Measurements from ENCODE around the gene SLC25A47.

Gene SLC25A47

DNA sequence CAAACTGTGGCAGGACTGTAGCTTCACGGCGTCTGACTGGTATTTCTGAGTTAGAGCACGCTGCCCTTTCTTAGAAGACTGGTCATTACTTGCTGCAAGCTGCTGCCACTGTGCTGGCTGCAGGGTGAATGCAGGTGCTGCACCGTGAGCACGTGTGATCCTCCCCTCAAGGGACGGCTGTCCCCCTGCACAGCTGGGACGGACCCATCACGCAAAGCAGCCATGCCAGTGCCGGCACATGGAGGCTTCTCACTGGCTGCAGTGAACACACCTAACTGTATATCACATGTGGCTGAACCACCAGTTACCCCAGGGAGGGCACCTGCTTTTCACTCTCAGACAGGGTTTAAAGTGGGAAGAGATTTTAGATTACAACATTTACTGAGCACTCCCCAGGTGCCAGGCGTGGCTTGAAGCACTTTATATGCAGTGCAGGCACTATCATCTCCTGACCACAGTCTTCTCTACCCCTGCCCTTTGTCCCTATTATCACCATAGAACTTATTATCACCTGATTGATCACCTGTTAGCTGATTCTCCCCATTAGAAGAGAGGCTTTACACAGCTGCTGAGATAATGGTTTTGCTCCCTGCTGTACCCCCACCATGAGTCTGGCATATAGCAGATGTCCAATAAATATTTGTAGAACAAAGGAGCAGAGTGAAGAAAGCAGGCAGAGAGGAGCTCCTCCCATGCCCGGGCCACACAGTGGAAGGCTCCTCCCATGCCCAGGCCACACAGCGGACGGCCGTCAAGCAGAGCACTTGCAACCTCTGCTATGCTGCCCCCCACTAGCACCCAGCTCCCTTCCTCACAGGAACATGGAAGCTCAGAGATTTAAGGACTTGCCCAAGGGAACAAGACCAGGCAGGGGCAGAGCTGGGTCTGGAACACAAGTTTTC is 25.9 kb downstream of the SLC25A47 start:
- DNase-seq, result no peak

DNA sequence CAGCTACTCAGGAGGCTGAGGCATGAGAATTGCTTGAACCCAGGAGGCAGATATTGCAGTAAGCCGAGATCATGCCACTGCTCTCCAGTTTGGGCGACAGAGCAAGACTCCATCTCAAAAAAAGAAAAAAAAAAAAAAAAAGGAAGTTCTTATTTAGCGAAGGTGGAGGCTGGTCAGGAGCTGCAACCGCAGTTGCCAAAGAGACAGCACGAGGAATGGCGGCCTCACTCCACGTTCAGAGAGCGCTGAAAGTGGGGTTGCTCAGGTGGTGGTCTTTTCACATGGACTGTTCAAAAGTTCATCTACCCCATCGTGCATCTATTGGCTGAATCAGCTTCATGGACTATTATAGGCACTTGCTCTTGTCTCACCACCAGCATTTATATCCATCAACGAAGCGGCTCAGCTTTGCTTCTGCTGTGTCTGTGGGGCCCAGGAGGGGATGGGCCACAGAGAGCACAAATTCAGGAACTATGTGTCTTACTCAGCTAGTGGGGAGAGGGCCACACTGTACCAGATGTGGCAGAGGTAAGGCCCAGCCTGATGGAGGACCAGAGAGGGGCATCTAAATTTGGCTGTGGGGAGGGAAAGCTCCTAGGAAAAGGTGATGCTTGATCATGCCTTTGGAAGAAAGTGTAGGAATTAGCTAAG is 27.3 kb downstream of the SLC25A47 start:
- no peak for DNase-seq

DNA sequence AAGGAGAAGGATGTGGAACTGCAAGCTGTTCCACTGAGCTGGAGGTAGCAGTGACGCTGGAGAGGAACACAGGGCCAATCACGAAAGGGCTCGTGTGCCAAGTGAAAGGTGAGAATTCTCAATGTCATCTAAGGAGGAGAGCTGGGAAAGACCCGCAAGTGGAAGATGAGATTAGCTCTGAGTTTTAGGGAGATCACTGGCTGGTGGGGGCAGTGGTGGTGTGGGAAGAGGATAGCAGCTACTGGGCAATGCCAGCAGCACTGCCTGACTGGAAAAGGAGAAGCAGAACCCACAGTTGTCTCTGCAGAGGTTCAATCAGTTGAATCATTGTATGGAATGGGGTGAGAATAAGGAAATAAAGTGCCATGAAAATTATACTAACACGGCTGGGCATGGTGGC is 27.8 kb downstream of the SLC25A47 start:
- DNase-seq, result no peak

DNA sequence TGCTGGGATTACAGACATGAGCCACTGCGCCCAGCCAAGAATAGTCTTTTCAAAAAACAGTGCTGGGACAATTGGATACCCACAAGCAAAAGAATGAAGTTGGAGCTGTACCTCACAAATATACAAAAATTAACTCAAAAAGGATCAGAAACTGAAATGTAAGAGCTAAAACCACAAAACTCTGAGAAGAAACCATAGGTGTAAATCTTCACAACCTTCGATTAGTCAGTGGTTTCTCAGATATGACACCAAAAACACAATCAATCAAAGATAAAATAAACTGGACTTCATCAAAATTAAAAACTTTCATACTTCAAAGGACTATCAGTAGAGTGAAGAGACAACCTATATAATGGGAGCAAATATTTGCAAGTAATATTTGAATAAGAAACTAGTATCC is 35.3 kb downstream of the SLC25A47 start:
- no peak for DNase-seq

DNA sequence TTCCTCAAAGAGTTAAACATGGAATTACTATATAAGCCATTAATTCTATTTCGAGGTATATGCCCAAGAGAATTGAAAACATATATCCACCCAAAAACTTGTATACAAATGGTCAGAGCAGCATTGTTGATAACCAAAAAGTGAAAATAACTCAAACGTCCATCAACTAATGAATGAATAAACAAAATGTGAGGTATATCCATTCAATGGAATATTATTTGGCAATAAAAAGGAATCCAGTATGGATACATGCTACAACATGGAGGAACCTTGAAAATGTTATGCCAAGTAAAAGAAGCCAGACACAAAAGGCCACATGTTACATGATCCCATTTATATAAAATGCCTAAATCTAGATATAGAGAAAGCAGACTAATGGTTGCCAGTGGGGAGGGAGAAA is 36.0 kb downstream of the SLC25A47 start:
- no peak for DNase-seq

DNA sequence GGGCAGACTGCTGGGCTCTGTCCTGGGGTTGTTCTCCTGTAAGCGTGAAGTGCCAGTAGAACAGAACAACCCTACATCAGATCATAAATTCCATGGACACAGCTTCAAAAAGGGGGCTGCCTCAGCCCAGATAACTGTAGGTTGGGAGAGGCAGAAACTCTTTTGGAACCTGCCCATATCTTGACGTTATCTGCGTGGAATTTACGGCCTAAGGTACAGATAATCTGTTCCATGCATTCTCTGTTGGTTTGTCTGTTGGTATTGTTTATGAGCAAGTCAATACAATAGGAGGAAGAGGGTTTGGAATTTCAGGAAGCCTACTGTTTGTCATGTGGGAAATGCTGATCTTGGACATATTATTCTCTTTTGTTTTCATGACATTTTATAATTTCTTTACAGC is 36.7 kb downstream of the SLC25A47 start:
- DNase-seq, result no peak

DNA sequence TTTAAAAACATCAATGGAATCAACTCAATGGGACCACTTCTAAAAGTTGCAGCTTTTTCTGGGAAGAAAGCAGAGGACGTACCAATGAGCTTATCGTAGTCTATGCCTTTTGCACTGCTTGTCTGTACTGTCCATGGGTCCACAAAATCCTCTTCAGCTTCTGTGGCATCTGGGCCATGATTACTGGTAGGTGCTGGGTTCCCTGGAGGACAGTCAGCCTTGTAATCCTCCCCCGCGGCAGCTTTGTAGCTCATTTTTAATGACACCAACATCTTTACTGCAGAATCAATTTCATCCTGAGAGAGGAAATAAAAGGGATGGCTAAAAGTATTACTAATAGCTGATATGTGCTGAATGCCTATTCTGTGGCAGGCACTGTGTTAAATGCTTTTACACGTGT is 38.5 kb downstream of the SLC25A47 start:
- no peak for DNase-seq

DNA sequence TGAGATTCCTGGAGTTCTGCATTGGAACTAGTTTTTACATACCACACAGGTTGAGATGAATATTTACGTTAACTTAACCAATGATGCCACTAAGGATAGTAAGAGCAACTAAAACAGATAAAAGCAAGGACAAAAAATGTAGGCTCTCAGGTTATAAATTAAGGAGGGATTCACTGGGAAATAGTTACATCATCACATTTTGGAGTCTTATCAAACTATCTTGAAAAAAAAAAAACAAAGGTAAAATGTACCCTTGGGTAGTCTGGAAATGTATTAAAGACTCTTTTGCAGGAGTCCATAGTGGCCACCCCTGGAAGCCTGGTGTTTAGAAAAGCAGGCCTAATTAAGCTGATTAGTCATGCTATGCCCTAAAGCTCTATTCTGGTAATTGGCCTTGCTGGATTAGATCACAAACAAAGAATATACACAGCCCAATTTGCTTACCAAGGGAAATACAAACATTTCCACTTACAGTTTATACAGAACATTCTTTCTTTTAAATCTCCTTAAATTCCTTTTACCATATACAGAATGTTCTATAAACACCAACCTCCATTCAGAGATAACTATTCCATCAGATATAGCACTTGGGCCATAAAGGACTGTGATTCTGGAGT is 39.3 kb downstream of the SLC25A47 start:
- DNase-seq, result no peak

DNA sequence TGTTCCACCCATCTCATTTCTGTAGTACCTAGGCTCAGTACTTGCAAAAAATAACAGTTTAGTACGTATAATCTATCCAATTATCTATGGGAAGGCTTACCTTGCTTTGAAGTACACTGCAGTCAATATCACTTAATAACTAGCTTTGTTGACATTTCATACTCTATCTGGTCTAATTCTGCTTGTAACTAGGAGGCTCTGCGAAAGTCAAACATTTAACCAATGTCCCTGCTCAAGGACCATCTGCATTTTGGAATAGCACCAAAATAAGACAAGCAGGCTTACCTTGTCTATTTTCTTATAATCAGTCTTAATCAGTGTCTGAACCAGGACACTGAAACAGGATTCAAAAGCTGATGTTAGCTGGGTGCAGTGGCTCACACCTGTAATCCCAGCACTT is 39.9 kb downstream of the SLC25A47 start:
- DNase-seq, result no peak

DNA sequence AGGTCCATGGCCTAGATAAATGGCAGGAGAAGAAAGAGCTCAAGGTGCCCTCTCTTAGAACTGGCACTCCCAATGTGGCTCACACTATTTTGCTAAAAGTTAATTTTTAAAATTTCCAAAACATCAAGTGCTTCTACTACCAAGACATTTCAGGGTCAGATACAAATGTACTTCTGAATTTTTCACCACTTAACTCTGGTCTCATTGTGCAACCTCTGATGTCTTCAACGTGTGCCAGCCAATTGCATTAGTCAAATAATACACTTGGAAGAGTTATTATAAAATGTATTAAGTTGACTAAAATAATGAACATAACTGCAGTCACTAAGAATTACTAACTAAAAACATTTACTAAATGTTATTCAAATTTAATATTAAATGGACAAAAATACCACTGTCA is 41.3 kb downstream of the SLC25A47 start:
- DNase-seq, result no peak

DNA sequence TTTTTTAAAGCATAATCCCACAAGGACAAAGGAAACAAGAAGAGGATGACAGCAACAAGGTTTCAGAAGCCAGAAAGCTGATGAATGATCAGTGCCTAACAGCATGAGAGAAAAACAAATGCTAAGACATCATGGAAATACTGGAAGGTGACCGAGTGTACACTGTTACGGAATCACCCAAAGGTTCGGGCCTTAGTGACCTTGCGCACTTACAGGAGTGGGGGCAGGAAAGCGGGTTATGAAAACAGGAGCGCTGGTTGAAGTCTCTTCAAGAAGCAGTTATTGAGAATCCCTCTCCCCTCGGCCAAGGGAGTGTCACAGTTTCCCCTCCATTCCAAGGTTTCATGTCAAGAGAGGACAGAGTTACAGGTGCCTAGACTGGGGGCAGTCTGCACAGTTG is 42.6 kb downstream of the SLC25A47 start:
- DNase-seq, result no peak

DNA sequence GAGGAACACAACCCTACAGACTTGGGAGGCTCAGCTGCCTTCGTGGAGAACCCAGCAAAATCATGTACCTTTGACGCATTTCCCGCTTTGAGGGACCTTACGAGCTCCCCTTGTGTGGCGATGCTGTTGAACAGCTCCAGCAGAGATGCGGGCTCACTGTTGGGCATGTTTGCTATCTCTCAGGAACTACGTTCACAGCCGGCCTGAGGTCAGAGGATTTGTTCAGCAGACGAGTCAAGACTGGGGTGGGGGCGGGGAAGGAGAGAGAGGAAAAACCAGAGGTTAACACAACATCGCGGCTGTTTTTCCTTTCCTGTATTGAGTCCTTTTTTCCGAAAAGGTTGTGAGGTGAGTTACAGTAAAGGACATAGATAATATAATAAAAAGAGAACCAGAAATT is 45.9 kb downstream of the SLC25A47 start:
- DNase-seq, result no peak

DNA sequence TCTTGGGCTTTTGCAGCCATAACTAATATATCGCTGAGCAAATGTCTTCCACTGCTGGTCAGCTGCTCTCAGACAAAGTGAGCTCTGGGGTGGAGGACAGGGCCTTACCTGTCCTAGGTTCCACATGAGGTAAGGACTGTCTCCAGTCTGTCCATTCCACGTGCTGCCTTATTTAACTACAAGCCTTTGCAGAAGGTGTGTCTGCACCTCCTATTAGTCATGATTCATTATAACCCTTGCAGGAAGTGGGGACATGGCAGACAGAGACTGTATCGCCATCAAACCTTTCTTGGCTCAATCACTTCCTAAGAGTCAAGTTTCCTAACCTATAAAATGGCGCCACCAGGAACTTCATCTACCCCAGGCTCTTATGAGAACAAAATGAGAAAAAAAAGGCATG is 46.9 kb downstream of the SLC25A47 start:
- DNase-seq, result no peak

DNA sequence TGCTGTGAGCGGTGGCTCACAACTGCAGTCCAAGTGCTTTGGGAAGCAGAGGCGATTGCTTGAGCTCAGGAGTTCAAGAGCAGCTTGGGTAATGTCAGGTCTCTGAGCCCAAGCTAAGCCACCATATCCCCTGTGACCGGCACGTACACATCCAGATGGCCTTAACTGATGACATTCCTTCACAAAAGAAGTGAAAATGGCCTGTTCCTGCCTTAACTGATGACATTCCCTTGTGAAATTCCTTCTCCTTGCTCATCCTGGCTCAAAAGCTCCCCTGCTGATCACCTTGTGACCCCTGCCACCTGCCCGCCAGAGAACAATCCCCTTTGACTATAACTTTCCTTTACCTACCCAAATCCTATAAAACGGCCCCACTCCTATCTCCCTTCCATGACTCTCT is 48.6 kb downstream of the SLC25A47 start:
- no peak for DNase-seq

DNA sequence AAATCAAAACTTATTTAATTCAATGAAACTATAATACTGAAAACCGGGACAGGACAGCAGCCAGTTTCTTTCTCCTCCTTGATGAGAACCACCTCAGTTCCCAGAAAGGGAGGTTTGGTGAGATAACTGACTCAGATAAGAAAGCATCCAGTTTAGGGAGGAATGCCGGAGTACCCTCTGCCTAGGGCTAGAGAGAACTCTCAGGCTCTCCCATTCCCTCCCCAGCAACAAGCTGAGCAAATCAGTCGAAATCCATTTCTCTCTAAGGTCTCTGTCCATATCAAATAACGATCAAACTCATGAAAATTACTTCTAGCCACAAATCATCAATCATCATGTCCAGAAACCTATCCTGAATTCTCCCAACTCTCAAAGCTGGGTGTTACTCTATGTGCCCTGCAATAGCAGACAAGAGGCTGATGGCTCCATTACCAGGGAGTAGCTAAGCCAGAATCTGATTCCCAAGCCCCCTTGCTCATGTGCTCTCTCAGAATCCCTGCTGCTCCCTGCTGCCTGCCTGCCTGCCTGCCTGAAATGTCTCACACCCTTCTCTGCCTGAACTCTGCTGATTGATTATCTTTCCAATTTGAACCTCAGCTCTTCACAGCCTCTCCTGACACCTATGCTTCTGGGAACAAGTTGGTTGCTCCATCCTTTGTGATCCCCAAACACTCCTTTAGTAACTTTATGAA is 49.4 kb downstream of the SLC25A47 start:
- no peak for DNase-seq

DNA sequence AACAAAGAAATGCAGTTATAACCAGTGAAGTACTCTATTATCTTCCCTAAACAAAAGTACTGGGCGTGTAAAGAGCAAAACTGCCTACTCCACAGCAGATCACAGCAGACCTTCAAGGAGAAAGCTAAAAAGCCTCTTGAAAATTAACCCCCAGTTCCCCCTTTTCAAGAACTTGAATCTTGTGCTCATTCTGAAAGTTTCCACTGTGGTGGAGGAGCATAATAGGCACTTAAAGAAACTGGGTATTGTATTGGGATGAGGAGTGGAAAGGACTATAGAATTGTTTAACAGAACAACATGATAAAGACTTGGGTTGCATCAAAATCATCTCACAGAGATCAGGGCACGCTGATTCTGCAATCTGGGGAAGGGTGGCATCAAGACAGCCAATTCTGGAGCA is 51.1 kb downstream of the SLC25A47 start:
- DNase-seq, result no peak

DNA sequence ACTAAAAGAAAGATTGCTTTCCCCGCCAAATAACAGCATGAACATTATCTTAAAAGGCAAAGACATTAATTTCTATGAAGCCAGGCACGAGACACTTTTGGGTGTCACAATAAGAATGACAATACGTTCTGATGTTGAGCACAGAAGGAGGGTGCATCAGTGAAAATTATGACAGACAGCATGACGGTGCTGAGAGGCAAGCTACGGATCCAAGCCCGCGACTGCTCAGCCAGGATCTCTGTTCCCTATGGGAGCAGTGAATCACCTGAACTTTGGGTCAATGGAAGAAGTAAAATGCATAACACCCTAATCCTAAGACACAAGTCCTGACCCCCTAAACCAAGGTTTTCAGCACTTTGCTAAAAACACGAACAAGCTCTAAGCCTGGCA is 51.7 kb downstream of the SLC25A47 start:
- no peak for DNase-seq

DNA sequence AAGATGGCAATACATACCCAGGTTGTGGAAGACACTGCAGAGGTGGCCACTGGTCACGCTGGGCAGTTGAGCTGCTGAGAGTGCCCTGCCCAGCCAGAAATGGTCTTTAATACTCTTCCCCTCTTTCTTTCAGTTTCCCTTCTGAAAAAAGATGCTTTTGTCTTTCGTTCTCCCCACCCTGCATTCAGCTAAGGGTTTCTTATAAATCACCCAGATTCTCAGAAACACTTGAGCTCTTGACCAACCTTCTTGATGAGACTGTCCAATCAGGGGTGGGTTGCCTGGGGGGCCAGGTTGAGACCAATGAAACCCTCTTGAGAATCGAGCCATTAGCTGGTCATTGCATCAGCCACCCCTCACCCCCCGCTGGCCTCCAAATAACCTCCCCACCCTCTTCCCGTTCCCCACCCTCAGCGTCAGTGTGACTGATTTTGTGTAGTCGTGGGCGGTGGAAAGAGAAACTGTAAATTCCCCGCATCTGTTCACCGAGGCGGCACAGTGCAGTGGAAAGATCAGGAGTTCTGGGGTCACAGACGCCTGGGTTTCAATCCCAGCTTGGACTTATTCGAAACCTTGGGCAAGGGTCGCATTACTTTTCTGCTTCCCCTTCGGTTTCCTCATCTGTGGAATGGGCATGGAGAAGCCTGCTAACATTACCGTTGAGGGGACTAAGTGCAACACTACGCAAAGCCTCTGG is 52.3 kb downstream of the SLC25A47 start:
- DNase-seq, result peak; percentile 71 to 79

DNA sequence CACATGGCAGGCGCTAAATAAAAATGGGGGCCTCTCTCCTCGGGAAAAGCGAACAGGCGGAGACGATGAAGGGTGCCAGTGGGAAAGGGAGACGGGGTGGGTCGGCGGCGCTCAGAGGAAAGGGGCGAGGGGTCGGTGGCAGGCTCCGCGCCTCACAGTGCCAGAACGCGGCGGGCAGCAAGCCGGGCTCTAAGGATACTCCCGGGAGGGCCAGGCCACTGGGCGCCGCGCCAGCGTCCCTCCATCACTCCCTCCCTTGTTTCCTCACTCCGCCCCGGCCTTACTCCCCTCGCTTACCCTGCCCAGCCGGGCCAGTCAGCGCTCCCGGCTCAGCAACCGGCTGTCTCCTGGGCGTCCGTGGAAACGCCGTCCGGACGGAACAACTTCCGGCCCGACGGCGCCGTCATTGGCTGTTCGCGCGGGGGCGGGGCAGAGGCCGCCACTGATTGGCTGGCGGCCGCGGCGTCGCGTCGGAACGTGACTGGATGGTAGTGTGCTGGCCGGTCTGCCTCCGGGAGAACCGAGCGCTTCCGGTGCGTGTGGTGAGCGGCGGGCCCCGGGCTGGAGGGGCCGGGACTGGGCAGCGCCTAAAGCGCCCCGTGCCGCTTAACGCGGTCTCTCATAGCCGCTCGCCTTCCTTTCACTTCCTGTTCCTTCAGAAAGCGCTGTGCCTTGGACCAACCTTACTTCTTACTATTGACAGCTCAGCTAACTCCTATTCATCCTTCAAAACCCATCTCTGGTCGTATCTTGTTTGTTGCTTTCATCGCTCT is 53.0 kb downstream of the SLC25A47 start, which contains the start of gene WDR25:
Gene WDR25 (plus strand): TSS at position 523 of the 773 bp plus-strand sequence.
- peak; percentile 88 to 89 for DNase-seq

DNA sequence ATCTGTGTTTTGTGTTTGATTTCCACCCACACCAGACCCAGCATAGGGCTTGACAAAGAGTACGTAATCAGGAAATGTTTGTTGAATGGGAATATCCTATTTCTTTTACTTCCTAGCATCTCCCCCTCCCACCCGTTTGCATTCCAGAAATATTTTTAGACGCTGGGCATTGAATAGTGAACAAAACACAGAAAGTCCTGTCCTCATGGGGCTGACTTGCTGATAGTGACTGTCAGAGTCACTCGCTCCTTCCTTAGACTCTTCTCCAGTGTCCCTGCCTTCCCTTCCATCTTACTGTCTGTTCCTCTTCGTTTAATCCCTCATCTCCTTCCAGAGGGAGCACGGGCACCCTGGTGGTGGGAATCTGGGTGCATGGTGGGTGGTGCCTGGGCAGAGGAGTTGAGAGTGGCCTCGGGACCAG is 53.6 kb downstream of the SLC25A47 start:
- no peak for DNase-seq

Measured in activated CD4-positive, alpha-beta T cell treated with anti-CD3 and anti-CD28 coated beads, Interleukin-2, amount 50 U/mL, for 4 hours (primary cell).